ENCODE results near the gene IARS1. TPM values are rescaled to one million over a fixed set of nuclear protein-coding genes. Genes with fewer than 3 reads are reported as not detected.

The IARS1 gene
- total RNA-seq, 2 experiments from 2014 or later: 212 to 222 TPM

DNA sequence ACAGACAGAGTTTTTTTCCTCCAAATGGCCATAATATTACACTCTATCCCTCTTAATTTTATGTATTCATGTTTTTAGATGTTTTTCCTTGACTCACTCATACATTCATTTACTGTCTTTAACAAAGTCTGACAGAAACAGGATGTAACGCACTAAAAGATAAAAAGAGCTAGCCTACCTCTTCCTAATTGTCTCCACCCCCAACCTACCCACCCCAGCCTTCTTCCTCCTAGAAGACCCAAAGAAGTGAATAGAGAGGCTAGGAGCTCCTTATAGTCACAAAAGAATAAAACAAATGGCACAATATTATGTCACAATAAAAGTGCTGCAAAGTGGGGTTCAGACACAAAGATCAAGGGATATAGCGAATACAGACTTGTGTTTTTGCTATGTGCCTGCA, 30.9 kb upstream of the IARS1 start:
- no peak for DNase-seq
- Mint-ChIP-seq H3K4me1 (ENCODE audit: low read depth) (peaks cover 36% of the 10 kb centered on the region), H3K36me3 (peaks cover 28% of the 10 kb centered on the region), H3K4me3 (peak overlapping the region; percentile 90), H3K9me3 (no peaks in the 10 kb centered on the region), H3K27ac (peak overlapping the region; percentile 94), H3K27me3 (no peaks in the 10 kb centered on the region)
- intact Hi-C loops (cut with micrococcal nuclease): loop anchor here (2.0 to 10.0 kb wide), 4 partner anchors 120 to 440 kb away; partner anchors contain the start of genes BICD2 and SPTLC1
- POLR2A ChIA-PET: interaction anchor here (0.9 to 2.0 kb wide), 5 partner anchors 10 to 346 kb away, joined by 3 to 11 read pairs (median 5); partner anchors contain the start of gene IPPK
- CTCF ChIA-PET: interaction anchor here (1.8 to 1.9 kb wide), 2 partner anchors 22 to 29 kb away, joined by 4 to 7 read pairs; no protein-coding TSS in a partner anchor

DNA sequence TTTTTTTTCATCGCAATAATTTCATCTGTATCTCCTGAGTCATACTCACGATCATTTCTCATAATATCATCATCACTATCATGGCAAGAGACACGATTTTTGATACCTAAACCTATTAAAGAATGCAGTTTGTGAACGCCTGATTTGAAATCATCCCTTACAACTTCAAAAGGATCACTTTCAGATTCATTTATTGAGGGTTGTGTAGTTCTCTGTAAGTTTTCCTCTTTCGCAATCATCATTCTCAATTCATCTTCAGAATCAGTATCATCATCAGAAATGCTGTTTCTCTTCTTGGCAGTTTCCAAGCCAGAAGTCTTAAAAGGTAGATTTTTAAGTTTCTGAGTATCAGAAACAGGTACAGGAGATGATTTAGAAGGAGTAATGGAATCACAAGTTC, 22.0 kb upstream of the IARS1 start:
- CTCF ChIA-PET: no interaction called here
- Mint-ChIP-seq H3K27ac (peak overlapping the region; percentile 83), H3K4me3 (no peak overlapping the region), H3K4me1 (ENCODE audit: low read depth) (peaks cover 45% of the 10 kb centered on the region), H3K9me3 (no peaks in the 10 kb centered on the region), H3K36me3 (peaks cover 67% of the 10 kb centered on the region), H3K27me3 (no peaks in the 10 kb centered on the region)
- POLR2A ChIA-PET: interaction anchor here (1.5 to 1.7 kb wide), 2 partner anchors 9 to 10 kb away, joined by 3 to 8 read pairs; partner anchors contain the start of genes CENPP and NOL8
- no peak for DNase-seq
- intact Hi-C loops (cut with micrococcal nuclease): loop anchor here (2.0 kb wide), 1 partner anchor 17 kb away; no protein-coding TSS in a partner anchor

DNA sequence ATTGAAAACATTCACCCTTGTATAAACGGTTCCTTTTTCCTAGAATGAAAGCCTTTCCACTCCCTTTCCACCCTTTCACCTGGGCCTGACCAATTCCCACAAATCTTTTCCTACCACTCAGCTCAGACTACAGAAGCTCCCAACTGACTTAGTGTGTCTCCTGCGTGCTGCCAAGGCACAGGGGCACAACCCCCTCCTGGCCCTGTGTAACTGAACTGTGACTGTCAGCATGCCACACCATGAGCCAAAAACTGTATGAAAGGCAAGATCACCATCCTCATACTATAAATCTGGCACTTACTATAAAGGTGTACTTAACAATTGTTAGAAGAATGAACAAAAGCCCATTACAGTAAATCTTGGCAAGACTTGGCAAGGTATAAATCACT, 20.1 kb upstream of the IARS1 start:
- no peaks in the 10 kb centered on the region for H3K9me3 Mint-ChIP-seq
- peaks cover 68% of the 10 kb centered on the region for H3K36me3 Mint-ChIP-seq
- no peaks in the 10 kb centered on the region for H3K27me3 Mint-ChIP-seq
- H3K27ac Mint-ChIP-seq: peak overlapping the region; percentile 66
- CTCF ChIA-PET: no interaction called here
- H3K4me3 Mint-ChIP-seq: no peak overlapping the region
- peaks cover 46% of the 10 kb centered on the region for H3K4me1 Mint-ChIP-seq (ENCODE audit: low read depth)
- DNase-seq: no peak
- intact Hi-C loops (cut with micrococcal nuclease): loop anchor here (2.0 kb wide), 1 partner anchor 15 kb away; no protein-coding TSS in a partner anchor
- POLR2A ChIA-PET: interaction anchor here (1.7 kb wide), 1 partner anchor 12 kb away, joined by 8 read pairs; the partner anchor contains the start of genes CENPP and NOL8

DNA sequence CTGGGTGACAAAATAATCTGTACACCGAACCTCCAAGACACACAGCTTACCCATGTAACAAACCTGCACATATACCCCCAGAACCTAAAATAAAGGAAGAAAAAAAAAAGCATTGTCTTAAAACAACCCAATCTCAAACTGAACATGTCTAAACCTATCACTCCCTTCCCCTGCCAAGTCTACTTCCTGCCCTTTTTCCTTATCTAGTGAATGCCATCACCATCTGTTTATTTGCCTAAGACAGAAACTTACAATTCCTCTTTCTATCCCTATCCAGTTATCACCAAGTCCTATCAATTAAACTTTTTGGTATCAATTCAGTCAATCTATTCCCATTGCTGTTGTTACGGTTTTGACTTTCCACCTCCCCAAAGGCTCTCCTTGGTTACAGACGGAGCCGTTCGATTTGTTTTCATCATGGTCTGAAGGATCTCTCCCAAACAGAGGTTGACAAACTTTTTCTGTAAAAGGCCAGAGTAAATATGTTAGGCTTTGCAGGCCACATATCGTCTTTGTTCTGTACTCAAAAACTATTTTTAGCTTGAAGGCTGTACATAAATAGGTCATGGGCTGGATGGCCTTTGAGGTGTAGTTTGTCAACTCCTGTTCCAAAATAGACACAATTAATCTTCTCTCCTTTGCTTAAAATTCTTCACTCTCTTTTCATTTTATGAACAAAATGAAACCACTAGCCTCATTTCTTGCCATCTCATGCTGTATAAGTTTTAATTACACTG, 19.6 kb upstream of the IARS1 start:
- Mint-ChIP-seq H3K27me3 (no peaks in the 10 kb centered on the region), H3K4me1 (ENCODE audit: low read depth) (peaks cover 49% of the 10 kb centered on the region), H3K36me3 (peaks cover 70% of the 10 kb centered on the region), H3K9me3 (no peaks in the 10 kb centered on the region), H3K27ac (peak overlapping the region; percentile 66), H3K4me3 (no peak overlapping the region)
- POLR2A ChIA-PET: interaction anchor here (0.7 kb wide), 1 partner anchor 13 kb away, joined by 3 read pairs; the partner anchor contains the start of genes CENPP and NOL8
- no peak for DNase-seq
- intact Hi-C loops (cut with micrococcal nuclease): no loop called here
- CTCF ChIA-PET: no interaction called here

DNA sequence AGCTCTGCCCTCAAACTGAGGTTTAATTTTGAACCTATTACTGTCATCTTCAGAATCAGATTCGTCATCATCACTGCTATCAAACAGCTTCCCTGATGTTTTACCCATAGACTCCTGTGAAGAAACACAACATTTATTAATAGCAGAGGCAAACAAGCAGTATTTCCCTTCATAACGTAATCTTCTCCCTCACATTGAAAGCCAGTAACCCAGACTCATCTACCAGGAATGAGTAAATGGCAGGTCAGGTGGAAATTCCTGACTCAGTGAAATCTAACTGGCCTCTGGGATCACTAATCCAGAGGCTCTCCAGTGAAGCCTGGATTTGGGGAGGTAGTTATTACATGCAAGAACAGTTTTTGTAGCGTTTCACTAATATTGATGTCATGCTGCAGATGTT, 17.1 kb upstream of the IARS1 start:
- peaks cover 66% of the 10 kb centered on the region for H3K36me3 Mint-ChIP-seq
- H3K4me1 Mint-ChIP-seq (ENCODE audit: low read depth): peaks cover 43% of the 10 kb centered on the region
- no peak overlapping the region for H3K27ac Mint-ChIP-seq
- no peak overlapping the region for H3K4me3 Mint-ChIP-seq
- no peak for DNase-seq
- intact Hi-C loops (cut with micrococcal nuclease): no loop called here
- H3K27me3 Mint-ChIP-seq: no peaks in the 10 kb centered on the region
- H3K9me3 Mint-ChIP-seq: no peaks in the 10 kb centered on the region
- POLR2A ChIA-PET: no interaction called here
- CTCF ChIA-PET: no interaction called here

DNA sequence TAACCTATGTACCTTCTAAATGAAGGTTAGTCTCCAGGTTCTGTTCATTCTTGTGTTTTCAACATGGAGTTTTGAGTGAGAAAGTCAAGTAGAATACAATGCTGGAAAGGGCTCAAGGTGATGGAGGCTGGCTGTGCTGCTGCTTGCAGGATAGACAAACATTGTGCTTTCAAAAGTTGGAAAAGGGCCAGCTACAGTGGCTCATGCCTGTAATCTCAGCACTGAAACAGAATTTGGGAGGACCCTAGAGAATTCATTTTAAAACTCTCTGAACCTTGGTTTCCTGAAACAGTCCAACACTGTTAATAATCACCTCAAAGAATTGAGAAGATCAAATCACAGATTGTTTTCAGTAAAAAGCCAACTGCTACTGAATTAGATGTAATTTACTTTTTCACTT, 15.4 kb upstream of the IARS1 start:
- Mint-ChIP-seq H3K36me3 (peaks cover 62% of the 10 kb centered on the region), H3K4me1 (ENCODE audit: low read depth) (peaks cover 27% of the 10 kb centered on the region), H3K9me3 (no peaks in the 10 kb centered on the region), H3K27ac (peak overlapping the region; percentile 15), H3K4me3 (no peak overlapping the region), H3K27me3 (no peaks in the 10 kb centered on the region)
- CTCF ChIA-PET: no interaction called here
- DNase-seq: no peak
- POLR2A ChIA-PET: no interaction called here
- intact Hi-C loops (cut with micrococcal nuclease): no loop called here

DNA sequence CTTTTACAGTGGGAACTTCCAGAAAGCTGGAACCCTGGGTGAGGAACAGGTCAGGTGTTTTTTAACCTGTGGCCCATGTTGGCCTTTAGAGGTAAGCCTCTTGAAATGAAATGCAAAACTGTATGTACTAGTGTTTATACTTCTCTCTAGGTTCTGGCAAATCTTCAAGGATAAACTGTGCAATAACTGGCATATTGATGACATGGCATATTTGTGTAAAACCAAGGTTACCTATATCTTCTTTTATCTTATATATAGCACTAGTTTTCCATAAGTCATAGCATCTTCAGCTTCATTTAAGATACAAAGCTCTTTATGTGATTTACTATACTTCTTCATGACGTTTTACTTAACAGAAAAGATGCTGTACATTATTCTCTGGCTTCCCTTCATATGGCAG, 7.4 kb upstream of the IARS1 start:
- peaks cover 21% of the 10 kb centered on the region for H3K4me1 Mint-ChIP-seq (ENCODE audit: low read depth)
- H3K27me3 Mint-ChIP-seq: no peaks in the 10 kb centered on the region
- POLR2A ChIA-PET: no interaction called here
- H3K4me3 Mint-ChIP-seq: no peak overlapping the region
- CTCF ChIA-PET: interaction anchor here (0.7 to 2.1 kb wide), 3 partner anchors 9 to 184 kb away, joined by 3 to 8 read pairs (median 3); no protein-coding TSS in a partner anchor
- H3K36me3 Mint-ChIP-seq: peaks cover 54% of the 10 kb centered on the region
- no peak overlapping the region for H3K27ac Mint-ChIP-seq
- intact Hi-C loops (cut with micrococcal nuclease): no loop called here
- DNase-seq: no peak
- no peaks in the 10 kb centered on the region for H3K9me3 Mint-ChIP-seq

DNA sequence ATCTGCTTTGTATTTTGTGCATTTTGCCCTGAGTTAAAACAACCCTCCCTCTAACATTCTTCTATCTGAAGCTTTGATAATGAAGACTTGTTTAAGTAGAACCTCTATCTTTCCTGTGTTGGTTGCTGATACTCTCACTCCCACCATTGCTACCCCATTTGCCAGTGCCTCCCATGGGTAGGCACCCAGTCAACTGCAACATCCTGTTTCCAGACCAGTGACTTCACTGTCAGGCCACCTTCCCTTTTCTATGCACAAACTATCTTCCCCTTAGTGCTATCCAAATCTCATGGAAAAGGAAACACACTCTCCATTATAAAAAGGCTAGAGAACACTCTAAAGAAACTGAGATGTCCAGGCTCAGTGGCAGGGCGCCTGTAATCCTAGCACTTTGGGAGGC, 5.6 kb upstream of the IARS1 start:
- intact Hi-C loops (cut with micrococcal nuclease): loop anchor here (2.0 kb wide), 1 partner anchor 16 kb away; no protein-coding TSS in a partner anchor
- H3K27me3 Mint-ChIP-seq: no peaks in the 10 kb centered on the region
- ChIA-PET POLR2A (no interaction called here), CTCF (no interaction called here)
- no peak for DNase-seq
- peaks cover 44% of the 10 kb centered on the region for H3K36me3 Mint-ChIP-seq
- H3K4me1 Mint-ChIP-seq (ENCODE audit: low read depth): peaks cover 36% of the 10 kb centered on the region
- peak overlapping the region; percentile 58 for H3K27ac Mint-ChIP-seq
- H3K4me3 Mint-ChIP-seq: no peak overlapping the region
- H3K9me3 Mint-ChIP-seq: no peaks in the 10 kb centered on the region

DNA sequence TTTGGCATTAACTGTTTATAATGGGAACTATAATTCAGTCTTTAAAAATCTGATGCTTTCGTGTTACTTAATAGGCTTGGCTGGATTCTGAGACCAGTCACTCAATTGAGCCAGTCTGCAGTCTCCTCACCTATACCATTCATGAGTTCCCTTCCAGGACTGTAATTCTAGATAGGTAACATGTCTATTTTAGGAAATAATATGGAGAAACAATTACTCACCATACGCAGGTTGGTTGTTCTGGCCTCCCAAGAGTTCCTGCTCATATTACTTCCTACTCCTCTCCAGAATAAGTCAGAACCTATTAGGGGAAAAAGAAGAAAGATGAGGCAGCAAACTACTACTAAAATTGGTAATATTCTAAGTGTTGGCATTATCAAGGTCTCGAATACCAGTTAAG, 4.5 kb upstream of the IARS1 start:
- ChIA-PET CTCF (no interaction called here), POLR2A (no interaction called here)
- H3K27me3 Mint-ChIP-seq: no peaks in the 10 kb centered on the region
- H3K4me3 Mint-ChIP-seq: no peak overlapping the region
- H3K36me3 Mint-ChIP-seq: peaks cover 43% of the 10 kb centered on the region
- DNase-seq: no peak
- H3K9me3 Mint-ChIP-seq: no peaks in the 10 kb centered on the region
- peak overlapping the region; percentile 85 for H3K27ac Mint-ChIP-seq
- peaks cover 36% of the 10 kb centered on the region for H3K4me1 Mint-ChIP-seq (ENCODE audit: low read depth)
- intact Hi-C loops (cut with micrococcal nuclease): loop anchor here (2.0 kb wide), 1 partner anchor 17 kb away; no protein-coding TSS in a partner anchor

DNA sequence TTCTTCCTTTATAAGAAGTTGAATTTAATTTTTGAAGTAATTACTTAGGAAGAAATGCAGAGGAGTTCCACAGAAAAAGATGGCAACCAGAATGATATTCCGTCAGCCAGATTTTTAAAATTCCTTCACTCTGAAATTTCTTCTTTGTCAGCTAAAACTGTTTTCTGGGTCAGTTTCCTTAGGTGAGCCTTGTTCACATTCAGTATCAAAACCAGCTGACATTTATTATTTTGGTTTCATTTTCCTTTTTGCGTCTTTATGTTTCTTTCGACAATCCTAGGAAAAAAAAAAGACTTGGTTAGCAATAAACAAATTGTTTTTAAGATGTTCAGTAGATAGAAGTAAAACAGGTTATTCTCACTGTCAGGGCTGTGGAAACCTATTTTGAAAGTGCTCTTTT, 4.1 kb upstream of the IARS1 start:
- Mint-ChIP-seq H3K36me3 (peaks cover 42% of the 10 kb centered on the region), H3K4me1 (ENCODE audit: low read depth) (peaks cover 39% of the 10 kb centered on the region), H3K9me3 (no peaks in the 10 kb centered on the region), H3K27ac (peak overlapping the region; percentile 85), H3K27me3 (no peaks in the 10 kb centered on the region), H3K4me3 (no peak overlapping the region)
- ChIA-PET CTCF (no interaction called here), POLR2A (no interaction called here)
- DNase-seq: no peak
- intact Hi-C loops (cut with micrococcal nuclease): loop anchor here (2.0 kb wide), 1 partner anchor 17 kb away; no protein-coding TSS in a partner anchor

DNA sequence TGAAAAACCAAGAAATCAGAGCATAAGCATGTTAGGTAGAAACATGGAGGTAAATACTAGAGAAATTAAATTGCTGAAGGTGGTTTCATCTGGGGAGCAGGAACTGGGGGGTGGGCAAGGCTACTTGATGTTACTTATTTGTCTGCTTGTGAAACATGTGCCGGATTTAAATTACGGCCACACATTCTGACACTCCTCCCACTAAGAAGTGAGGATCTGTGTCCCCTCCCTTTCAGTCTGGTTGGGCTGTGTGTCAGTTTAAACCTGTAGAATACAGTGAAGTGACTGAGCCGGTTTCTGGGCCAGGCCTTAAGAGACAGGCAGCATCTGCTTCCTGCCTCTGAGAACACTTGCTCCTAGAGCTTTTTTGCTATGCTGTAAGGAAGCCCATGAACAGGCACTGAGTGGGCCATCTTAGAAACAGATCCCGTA, 2.3 kb upstream of the IARS1 start:
- H3K27me3 Mint-ChIP-seq: no peaks in the 10 kb centered on the region
- no peak for DNase-seq
- peak overlapping the region; percentile 26 for H3K27ac Mint-ChIP-seq
- ChIA-PET POLR2A (interaction anchor here (1.6 kb wide), 1 partner anchor 29 kb away, joined by 4 read pairs; the partner anchor contains the start of genes CENPP and NOL8), CTCF (interaction anchor here (1.6 kb wide), 1 partner anchor 29 kb away, joined by 4 read pairs; the partner anchor contains the start of genes CENPP and NOL8)
- H3K4me1 Mint-ChIP-seq (ENCODE audit: low read depth): peaks cover 55% of the 10 kb centered on the region
- H3K9me3 Mint-ChIP-seq: no peaks in the 10 kb centered on the region
- peaks cover 42% of the 10 kb centered on the region for H3K36me3 Mint-ChIP-seq
- H3K4me3 Mint-ChIP-seq: no peak overlapping the region
- intact Hi-C loops (cut with micrococcal nuclease): no loop called here

DNA sequence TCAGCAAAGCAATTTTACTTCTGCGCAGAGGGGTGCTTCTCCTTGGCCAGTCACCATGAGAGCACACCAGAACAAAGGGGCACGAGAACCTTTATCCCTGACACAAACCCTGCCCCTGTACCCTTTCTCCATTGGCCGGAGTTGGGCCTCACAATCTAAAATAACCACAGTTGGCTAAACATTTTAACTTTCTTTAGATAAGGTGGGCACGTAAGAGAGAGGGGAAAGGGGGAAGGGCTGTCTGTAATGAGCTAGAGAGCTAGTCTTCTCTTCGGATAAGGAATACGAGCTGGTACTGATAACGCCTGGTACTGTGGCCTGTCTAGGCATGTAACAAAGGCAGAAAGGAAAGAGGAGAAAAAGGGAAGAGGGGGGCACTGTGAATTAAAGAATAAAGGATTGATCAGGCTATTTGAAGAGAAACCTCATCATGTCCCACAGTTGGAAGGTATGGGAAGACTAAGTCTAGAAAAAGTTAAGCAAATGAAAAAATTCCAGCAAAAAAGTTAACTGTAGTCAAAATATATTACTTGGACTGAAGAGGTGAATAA, 1.8 kb upstream of the IARS1 start:
- H3K4me3 Mint-ChIP-seq: no peak overlapping the region
- peaks cover 46% of the 10 kb centered on the region for H3K36me3 Mint-ChIP-seq
- H3K4me1 Mint-ChIP-seq (ENCODE audit: low read depth): peaks cover 61% of the 10 kb centered on the region
- no peaks in the 10 kb centered on the region for H3K27me3 Mint-ChIP-seq
- intact Hi-C loops (cut with micrococcal nuclease): no loop called here
- no peak for DNase-seq
- peak overlapping the region; percentile 26 for H3K27ac Mint-ChIP-seq
- no peaks in the 10 kb centered on the region for H3K9me3 Mint-ChIP-seq
- POLR2A ChIA-PET: interaction anchor here (1.6 kb wide), 1 partner anchor 30 kb away, joined by 4 read pairs; the partner anchor contains the start of genes CENPP and NOL8
- CTCF ChIA-PET: interaction anchor here (1.6 kb wide), 1 partner anchor 30 kb away, joined by 4 read pairs; the partner anchor contains the start of genes CENPP and NOL8

Data from activated CD4-positive, alpha-beta memory T cell treated with anti-CD3 and anti-CD28 coated beads for 36 hours (primary cell).